Urothelium cell line (cell line): ENCODE measurements around the gene CYB561D2.

Experiments
- DNase-seq: peaks from one replicate; pipeline ENCODE4 v3.0.0; 2011; ENCODE audit warnings: low spot score, mixed read lengths
- FAIRE-seq: peaks from 2 replicates; lab custom pipeline; 2011; peaks lifted over from hg19 to GRCh38; lab: Jason Lieb, UNC

CYB561D2 gene

GRCh38 chr3:50323092-50323600, 27.5 kb upstream of the CYB561D2 start:
- FAIRE-seq: no peak
- DNase-seq: no peak

GRCh38 chr3:50323614-50324199, 27.0 kb upstream of the CYB561D2 start:
- DNase-seq (no peak), FAIRE-seq (no peak)

- peak; percentile 71 for DNase-seq
These were observed 26.1 kb upstream of the CYB561D2 start for GRCh38 chr3:50324351-50325112.

GRCh38 chr3:50325113-50325480, 25.6 kb upstream of the CYB561D2 start:
- FAIRE-seq (peak; percentile 5), DNase-seq (no peak)

More at GRCh38 chr3:50324351-50325112, 26.1 kb upstream of the CYB561D2 start:
- FAIRE-seq: peak; percentile 78

- DNase-seq (no peak), FAIRE-seq (no peak)
These were observed 25.0 kb upstream of the CYB561D2 start for GRCh38 chr3:50325497-50326181.

- FAIRE-seq (no peak), DNase-seq (no peak)
These were observed 24.5 kb upstream of the CYB561D2 start for GRCh38 chr3:50326182-50326541.

GRCh38 chr3:50327129-50327528, 23.5 kb upstream of the CYB561D2 start:
- FAIRE-seq (no peak), DNase-seq (no peak)

GRCh38 chr3:50327943-50328691, 22.5 kb upstream of the CYB561D2 start, which contains the start of gene TUSC2:
TUSC2 (minus strand) TSS chr3:50328223; CDS start chr3:50328099, 124 bp downstream.
- peak; percentile 97 for DNase-seq
- FAIRE-seq: peak; percentile 96

GRCh38 chr3:50330330-50330729, 20.3 kb upstream of the CYB561D2 start:
- no peak for FAIRE-seq
- no peak for DNase-seq

- no peak for DNase-seq
- no peak for FAIRE-seq
These were observed 19.2 kb upstream of the CYB561D2 start for GRCh38 chr3:50331364-50331907.

- DNase-seq: no peak
- no peak for FAIRE-seq
These were observed 16.8 kb upstream of the CYB561D2 start for GRCh38 chr3:50333744-50334328.

- DNase-seq (no peak), FAIRE-seq (no peak)
These were observed 16.2 kb upstream of the CYB561D2 start for GRCh38 chr3:50334339-50335075.

GRCh38 chr3:50336452-50337174, 14.0 kb upstream of the CYB561D2 start:
- DNase-seq: peak; percentile 33

GRCh38 chr3:50337175-50337861, 13.3 kb upstream of the CYB561D2 start:
- DNase-seq (peak; percentile 99), FAIRE-seq (peak; percentile 94)

More at GRCh38 chr3:50336452-50337174, 14.0 kb upstream of the CYB561D2 start:
- no peak for FAIRE-seq

GRCh38 chr3:50338965-50339364, 11.7 kb upstream of the CYB561D2 start:
- no peak for DNase-seq
- FAIRE-seq: no peak

- DNase-seq: no peak
- no peak for FAIRE-seq
These were observed 11.0 kb upstream of the CYB561D2 start for GRCh38 chr3:50339485-50340146.

- no peak for FAIRE-seq
- DNase-seq: no peak
These were observed 10.6 kb upstream of the CYB561D2 start for GRCh38 chr3:50340147-50340447.
